GM19099 (cell line): ENCODE data around the gene UEVLD.

Experiments
- POLR2A ChIP-seq: IDR thresholded peaks from 3 replicates; pipeline ENCODE4 v1.6.1; 2011; ENCODE audit warnings: low read depth; ENCODE audit not compliant: insufficient read length; ENCODE audit errors: extremely low read depth

The UEVLD gene

DNA sequence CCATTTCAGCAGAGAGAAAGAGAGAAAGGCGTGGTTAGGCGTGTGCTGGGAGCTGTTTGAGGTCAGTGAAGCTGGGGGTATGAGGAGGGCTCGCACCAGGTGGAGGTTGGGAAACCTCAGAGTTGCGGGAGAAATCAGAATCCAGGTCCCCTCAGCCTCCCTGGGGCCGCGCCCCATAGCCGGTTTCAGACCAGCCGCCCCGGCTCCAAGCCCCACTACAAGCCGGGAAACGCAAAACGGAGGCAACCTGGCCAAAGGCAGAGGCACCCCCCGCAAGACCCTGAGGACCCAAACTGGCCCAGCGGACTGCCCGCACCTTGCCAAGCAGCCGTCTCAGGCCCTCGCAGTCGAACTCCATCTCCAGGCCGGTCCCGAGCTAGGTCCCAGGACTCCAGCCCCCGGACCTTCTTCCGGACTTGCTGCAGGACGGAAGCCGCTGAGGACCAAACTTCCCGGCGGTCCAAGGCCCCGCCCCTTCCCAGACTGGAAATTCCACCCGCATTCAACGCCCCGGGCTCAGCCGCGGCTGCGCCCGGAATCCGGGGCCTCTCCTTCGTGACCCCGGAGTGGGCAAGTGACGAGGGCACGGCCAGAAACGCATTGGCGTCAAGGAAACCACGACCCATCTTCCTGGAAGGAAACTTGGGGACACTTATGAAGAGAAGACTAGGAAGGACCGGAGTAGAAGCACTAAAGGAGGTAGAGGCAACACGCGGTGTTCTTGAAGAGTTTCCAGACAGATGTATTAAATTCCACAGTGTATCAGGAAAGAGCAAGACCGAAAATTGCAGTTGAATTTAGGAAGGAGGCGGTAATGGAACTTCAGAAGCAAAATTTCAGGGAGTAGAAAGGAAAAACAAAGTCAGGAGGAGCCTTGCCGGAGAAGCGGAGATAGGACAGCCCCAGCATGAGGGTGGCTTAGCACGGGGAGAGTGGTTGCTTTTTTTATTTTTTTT lies at the start of gene UEVLD:
UEVLD (minus strand) TSS at position 438 of the 956 bp plus-strand sequence; CDS start at position 358, 80 bp downstream.
- TF ChIP-seq POLR2A: peak; percentile 80

DNA sequence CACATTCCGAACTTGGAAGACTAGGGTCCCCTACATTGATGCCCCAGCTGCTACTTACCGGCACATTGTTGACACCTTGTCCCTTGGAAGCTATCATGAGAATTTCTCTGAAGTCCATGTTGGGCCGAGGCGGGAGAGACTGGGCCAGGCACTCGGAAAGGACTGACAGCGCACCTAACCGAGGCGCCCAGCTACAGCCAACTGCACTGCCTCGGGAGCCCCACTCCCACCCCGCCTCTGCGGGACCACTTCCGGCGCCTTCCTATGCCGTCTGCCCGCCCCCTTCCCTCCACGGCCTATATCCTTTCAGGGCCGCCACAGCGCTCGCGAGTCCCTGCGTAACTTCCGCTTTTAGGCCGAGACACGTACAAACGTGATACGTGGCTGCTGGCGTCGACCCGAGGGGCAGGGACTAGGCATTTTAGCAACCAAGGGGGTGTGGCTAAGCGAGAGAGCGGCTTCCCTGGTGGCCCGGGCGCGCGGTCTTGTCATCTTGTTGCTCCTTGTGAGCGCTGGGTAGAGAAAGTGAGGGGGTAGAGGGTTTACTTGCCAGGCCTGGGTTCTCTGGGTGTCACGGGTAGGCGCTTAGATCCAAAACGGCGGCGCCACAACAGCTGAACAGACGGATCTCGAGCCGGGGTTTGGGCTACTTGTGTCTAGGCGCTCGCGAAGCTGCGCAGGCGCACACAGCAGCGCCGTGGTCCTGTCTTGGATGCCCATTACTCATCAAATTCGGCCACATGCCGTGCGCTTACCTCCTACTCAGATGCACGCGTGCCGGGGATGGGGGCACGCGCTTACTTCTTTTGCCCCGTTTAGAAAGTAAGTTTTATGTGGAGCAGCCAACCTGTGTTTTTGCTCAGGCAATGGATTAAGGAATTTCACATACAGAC lies 45.9 kb upstream of the UEVLD start, which contains the start of gene SPTY2D1:
SPTY2D1 (minus strand) TSS at position 203 of the 893 bp plus-strand sequence; CDS start at position 118, 85 bp downstream.
- TF ChIP-seq POLR2A: peak; percentile 96

GRCh38 chr11:18633256-18634139 lies 45.0 kb upstream of the UEVLD start:
- peak; percentile 59 for TF ChIP-seq POLR2A

- TF ChIP-seq POLR2A: no peak
These were observed 44.3 kb upstream of the UEVLD start for GRCh38 chr11:18632841-18633240.

DNA sequence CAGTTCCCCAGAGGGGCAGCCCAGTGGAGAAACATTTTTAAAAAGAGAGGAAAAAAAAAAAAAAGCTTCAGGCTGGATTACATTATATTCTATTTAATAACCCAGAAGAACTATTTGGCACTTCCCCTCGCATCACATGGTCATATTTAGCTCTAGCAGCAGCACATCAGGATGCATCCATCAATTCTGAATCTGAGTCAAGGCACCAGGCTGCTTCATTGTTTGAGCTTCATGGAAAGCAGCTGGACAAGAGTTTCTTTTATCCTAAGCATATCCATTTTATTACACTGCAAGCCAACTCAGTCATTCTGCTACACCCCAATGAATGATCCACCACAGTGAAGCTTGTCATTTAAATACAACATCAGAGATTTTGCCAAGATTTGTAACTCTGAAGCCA lies 35.6 kb upstream of the UEVLD start:
- no peak for TF ChIP-seq POLR2A

- TF ChIP-seq POLR2A: no peak
These were observed 35.2 kb upstream of the UEVLD start for GRCh38 chr11:18623707-18624106.

DNA sequence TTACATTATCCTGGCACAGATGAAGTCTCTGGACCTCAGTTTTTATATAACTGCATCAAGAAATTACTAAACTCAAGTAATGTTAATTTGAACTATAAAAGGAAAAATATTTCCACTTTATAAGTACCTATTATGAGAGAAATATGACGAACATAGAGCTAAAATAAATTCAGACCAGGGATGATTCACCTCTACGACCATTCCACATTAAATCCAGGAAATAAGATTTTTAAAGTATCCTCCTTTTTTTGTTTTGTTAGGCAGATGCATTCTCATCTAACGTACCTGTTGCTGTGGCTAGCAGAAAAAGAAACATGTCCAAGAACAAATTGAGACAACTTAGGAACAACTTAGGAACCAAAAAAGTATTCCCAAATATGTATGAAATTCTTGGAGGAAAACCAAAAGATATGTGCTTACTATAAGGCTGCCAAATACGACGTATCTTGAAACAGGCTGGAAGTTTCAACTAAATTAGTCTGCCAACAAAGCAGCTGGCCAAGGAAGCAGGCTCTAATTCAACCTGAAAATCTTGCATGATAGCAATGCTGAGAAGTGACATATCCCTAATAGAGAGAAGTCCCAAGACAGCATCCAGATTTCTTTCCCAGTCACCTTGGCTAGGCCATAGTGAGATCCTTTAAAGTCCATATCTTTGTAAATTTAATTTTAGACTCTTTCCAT lies 29.9 kb upstream of the UEVLD start:
- no peak for TF ChIP-seq POLR2A

- TF ChIP-seq POLR2A: no peak
These were observed 29.3 kb upstream of the UEVLD start for GRCh38 chr11:18617688-18618341.

DNA sequence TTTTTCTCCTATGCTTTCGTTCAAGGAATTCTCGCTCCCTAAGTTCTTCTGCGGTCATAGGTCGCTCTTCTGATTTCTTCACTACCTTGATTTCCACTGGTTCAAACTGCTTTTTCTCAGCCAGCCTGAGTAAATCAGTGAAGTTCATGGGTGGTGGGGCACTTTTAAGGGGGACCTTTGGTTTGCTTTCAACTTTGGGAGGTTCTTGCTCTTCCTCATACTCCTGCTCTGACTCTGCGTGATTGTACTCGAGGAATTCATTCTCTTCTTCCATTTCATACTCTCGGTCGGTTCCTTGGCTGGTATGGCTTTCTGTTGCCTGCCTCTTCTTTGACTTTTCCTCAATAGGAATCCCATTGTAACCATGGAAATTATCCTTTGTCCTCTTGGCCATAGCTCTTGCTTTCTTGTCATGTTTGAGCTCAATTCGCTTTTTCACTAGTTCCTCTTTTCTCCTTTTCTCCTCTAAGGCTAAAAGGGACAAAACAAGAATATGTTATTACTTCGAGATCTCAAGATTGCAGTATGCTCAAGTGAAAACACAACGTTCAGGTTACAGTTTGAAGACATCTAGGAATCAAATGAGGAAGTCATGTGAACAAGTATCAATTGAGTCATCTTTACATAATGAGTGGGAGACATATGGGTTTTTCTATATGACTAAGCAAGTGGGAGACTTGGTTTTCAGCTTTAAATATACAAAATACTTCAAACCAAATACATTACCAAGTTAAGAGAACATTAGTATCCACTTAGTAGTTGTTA lies 27.3 kb upstream of the UEVLD start:
- no peak for TF ChIP-seq POLR2A

GRCh38 chr11:18614667-18615066 lies 26.1 kb upstream of the UEVLD start:
- TF ChIP-seq POLR2A: no peak

DNA sequence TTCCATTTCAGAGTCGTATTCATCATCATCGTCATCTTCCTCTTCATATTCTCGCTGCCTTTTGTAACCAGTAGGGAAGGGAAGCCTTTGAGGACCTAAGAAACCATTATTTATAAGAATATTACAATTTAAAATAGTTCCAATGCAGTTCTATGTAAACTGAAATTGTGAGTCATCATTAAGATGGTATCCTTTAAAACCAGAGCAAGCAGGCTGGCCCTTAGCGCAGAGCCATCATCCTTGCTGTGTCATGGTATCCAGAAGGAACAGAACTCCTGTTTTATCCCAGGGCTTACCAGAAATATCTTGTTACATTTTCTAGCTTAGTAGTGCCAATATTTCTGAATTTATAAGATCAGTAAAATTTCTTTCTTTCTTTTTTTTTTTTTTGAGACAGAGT lies 23.9 kb upstream of the UEVLD start:
- no peak for TF ChIP-seq POLR2A

DNA sequence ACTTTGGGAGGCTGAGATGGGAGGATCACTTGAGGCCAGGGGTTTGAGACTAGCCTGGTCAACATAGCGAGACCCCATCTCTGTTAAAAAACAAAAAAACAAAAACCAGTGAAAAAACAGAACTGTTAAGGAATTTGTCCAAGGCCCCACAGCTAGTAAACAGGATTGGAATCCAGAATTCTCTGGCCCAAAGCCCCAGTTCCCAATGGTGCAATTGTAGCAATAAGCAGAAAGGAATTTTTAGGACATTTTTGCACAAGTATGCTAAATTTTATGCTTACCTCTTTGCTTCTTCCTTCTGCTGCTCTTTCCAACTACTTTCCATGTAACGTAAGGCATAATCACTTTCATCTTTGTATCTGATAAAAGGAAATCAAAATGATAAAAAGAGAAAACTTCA lies 22.7 kb upstream of the UEVLD start:
- no peak for TF ChIP-seq POLR2A

DNA sequence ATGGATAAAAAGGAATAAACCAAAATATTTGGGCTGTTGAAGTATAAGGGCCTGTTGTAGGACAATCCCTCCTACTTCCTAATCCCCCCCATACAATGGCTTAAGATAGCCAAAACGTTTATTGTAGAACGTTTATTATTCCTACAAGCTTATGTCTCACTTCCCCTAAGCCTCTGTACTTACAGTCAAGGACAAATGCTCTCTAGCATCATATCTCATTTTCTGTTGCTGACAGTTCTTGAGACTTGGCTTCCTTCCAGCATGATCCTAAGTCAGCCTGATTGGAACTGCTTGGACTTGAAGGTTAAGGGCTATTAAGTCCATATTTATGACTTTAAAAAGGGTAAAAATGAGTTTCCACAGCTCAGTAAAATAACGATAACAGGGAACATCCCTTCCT lies 19.8 kb upstream of the UEVLD start:
- no peak for TF ChIP-seq POLR2A

DNA sequence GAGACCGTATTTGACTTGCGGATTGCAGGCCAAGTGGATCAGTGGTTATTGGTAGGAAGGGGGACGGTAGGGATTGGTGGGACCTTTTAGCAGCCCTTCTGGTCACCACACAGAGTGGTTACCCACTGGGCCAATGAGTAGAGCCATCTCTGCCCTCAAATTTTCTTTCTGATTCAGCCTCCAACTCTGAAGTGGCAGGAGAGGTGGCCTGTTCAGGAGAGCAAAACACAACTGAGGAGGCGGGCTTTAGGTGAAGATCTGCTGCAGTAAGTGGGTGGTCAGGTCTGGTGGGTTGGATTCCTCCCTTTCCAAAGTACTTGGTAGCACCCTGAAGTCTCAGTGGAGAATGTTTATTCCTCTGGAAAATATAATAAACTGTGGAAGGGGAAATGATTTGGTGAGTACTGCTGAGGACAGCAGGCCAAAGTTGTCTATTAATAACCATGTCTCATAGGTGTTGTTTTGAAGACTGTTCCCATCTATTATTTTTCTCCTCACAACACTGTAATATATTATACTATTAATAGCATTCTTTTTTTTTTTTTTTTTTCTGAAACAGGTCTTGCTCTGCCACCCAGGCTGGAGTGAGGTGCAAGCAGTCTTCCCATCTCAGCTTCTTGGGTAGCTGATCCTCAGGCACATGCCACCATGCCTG lies 12.5 kb upstream of the UEVLD start:
- TF ChIP-seq POLR2A: no peak
